H1 (cell line): ENCODE results near the gene MEF2D. TPM values are rescaled to one million over a fixed set of nuclear protein-coding genes. Genes with fewer than 3 reads are reported as not detected.

Experiments
- CTCF ChIA-PET: fragments of 300-600 bp; sonication (Branson Sonifier 250); formaldehyde crosslinking; loops from one replicate; lab custom pipeline; 2021; ENCODE audit not compliant: partially characterized antibody; lab: Charles Lee
- POLR2A ChIA-PET: fragments of 300-600 bp; sonication (Branson Sonifier 250); formaldehyde crosslinking; loops from one replicate; lab custom pipeline; 2021; ENCODE audit warnings: inconsistent platforms; ENCODE audit not compliant: partially characterized antibody; lab: Charles Lee
- DNase-seq, 2 experiments: peaks; one replicate each; pipeline versions ENCODE4 v3.0.0 to v3.0.0-alpha.2; 2010 to 2022; ENCODE audit warnings: low spot score in 2 of 2, low read depth in 1 of 2, mixed read lengths in 1 of 2
- FAIRE-seq: peaks from 2 replicates; lab custom pipeline; 2011; peaks lifted over from hg19 to GRCh38; lab: Jason Lieb, UNC
- H2AFZ ChIP-seq: 2 replicates; pipeline ENCODE4 v1.8.1; 2012; ENCODE audit warnings: low read length, inconsistent platforms
- H2AK5ac ChIP-seq: 2 replicates; pipeline ENCODE4 v1.6.1; 2013; ENCODE audit warnings: low read depth, low read length
- H2BK120ac ChIP-seq: replicated peaks from 2 replicates; pipeline ENCODE3; 2013; ENCODE audit warnings: low read depth, low read length, inconsistent platforms
- H2BK12ac ChIP-seq: 2 replicates; pipeline ENCODE4 v1.6.1; 2013; ENCODE audit warnings: low read depth, low read length
- H2BK15ac ChIP-seq: 2 replicates; pipeline ENCODE4 v1.6.1; 2013; ENCODE audit warnings: low read length
- H2BK20ac ChIP-seq: 2 replicates; pipeline ENCODE4 v1.6.1; 2013; ENCODE audit warnings: low read length
- H2BK5ac ChIP-seq: 2 replicates; pipeline ENCODE4 v1.6.1; 2013; ENCODE audit warnings: low read depth, low read length
- H3K14ac ChIP-seq: 2 replicates; pipeline ENCODE4 v1.6.1; 2013; ENCODE audit warnings: inconsistent platforms; ENCODE audit not compliant: insufficient read length
- H3K18ac ChIP-seq: 2 replicates; pipeline ENCODE4 v1.6.1; 2013; ENCODE audit warnings: low read length; ENCODE audit errors: extremely low read depth
- H3K23ac ChIP-seq: 2 replicates; pipeline ENCODE4 v1.6.1; 2013; ENCODE audit warnings: inconsistent platforms; ENCODE audit not compliant: insufficient read length
- H3K23me2 ChIP-seq: 2 replicates; pipeline ENCODE4 v1.6.1; 2013; ENCODE audit warnings: low read depth, low read length
- H3K27ac ChIP-seq: 2 replicates; pipeline ENCODE4 v1.6.1; 2011; ENCODE audit warnings: low read depth, low read length, inconsistent platforms
- H3K27me3 ChIP-seq, 4 experiments: replicated peaks in 1 of 4; 1 replicate in 1 of 4; 2 replicates in 3 of 4; pipeline versions ENCODE4 v1.6.1 to v1.8.1; 2011 to 2013; ENCODE audit warnings: low read length in 3 of 4, mild to moderate bottlenecking in 3 of 4, inconsistent platforms in 2 of 4, mixed read lengths in 2 of 4, moderate library complexity in 1 of 4; ENCODE audit not compliant: control insufficient read depth in 3 of 4, insufficient read depth in 3 of 4; ENCODE audit errors: extremely low read depth in 1 of 4
- H3K36me3 ChIP-seq, 4 experiments: 2 replicates each; pipeline versions ENCODE4 v1.6.1 to v1.8.1; 2011 to 2013; ENCODE audit warnings: mild to moderate bottlenecking in 4 of 4, low read length in 3 of 4, moderate library complexity in 2 of 4, control low read depth in 1 of 4, inconsistent platforms in 1 of 4; ENCODE audit not compliant: insufficient read depth in 4 of 4, control insufficient read depth in 2 of 4
- H3K4ac ChIP-seq: replicated peaks from 2 replicates; pipeline ENCODE3; 2013; ENCODE audit warnings: low read length, low read depth, mixed read lengths, inconsistent platforms; ENCODE audit not compliant: insufficient read length
- H3K4me1 ChIP-seq, 4 experiments: replicated peaks in 1 of 4; 1 replicate in 1 of 4; 2 replicates in 3 of 4; pipeline versions ENCODE4 v1.6.1 to v1.8.1; 2011 to 2013; ENCODE audit warnings: low read length in 3 of 4, inconsistent platforms in 2 of 4, mixed read lengths in 1 of 4; ENCODE audit not compliant: insufficient read depth in 4 of 4, control insufficient read depth in 3 of 4
- H3K4me2 ChIP-seq, 2 experiments: 2 replicates each; pipeline versions ENCODE4 v1.6.1 to v1.8.1; 2011 to 2013; ENCODE audit warnings: low read depth in 2 of 2, low read length in 2 of 2, control low read depth in 1 of 2, inconsistent platforms in 1 of 2, mild to moderate bottlenecking in 1 of 2; ENCODE audit not compliant: insufficient read depth in 1 of 2
- H3K4me3 ChIP-seq, 4 experiments: fragments of 200-600, 300-600 bp in 1 of 4; sonication (generic), shearing (Covaris generic), sonication (Bioruptor Twin) in 1 of 4; 2 replicates each; pipeline versions ENCODE4 v1.5.1 to v1.8.1; 2011 to 2016; ENCODE audit warnings: low read length in 4 of 4, low read depth in 3 of 4, control low read depth in 2 of 4, inconsistent platforms in 2 of 4, mild to moderate bottlenecking in 2 of 4, mixed read lengths in 1 of 4, moderate library complexity in 1 of 4; ENCODE audit not compliant: insufficient read depth in 2 of 4; ENCODE audit errors: extremely low read depth in 1 of 4
- H3K56ac ChIP-seq: replicated peaks from 2 replicates; pipeline ENCODE3; 2013; ENCODE audit warnings: low read depth, mild to moderate bottlenecking, mixed read lengths, low read length, inconsistent platforms; ENCODE audit not compliant: insufficient read length
- H3K79me1 ChIP-seq: 2 replicates; pipeline ENCODE4 v1.6.1; 2013; ENCODE audit warnings: low read depth, low read length, control low read depth
- H3K79me2 ChIP-seq, 2 experiments: 2 replicates each; pipeline versions ENCODE4 v1.6.1 to v1.8.1; 2012 to 2013; ENCODE audit warnings: low read length in 2 of 2, mild to moderate bottlenecking in 2 of 2, inconsistent platforms in 1 of 2; ENCODE audit not compliant: insufficient read depth in 2 of 2, control insufficient read depth in 1 of 2
- H3K9ac ChIP-seq, 4 experiments: replicated peaks in 1 of 4; 1 replicate in 1 of 4; 2 replicates in 3 of 4; pipeline versions ENCODE4 v1.6.1 to v1.8.1; 2011 to 2013; ENCODE audit warnings: low read depth in 3 of 4, low read length in 3 of 4, control low read depth in 2 of 4, mild to moderate bottlenecking in 2 of 4, moderate library complexity in 2 of 4, inconsistent platforms in 1 of 4; ENCODE audit errors: extremely low read depth in 1 of 4
- H3K9me3 ChIP-seq, 2 experiments: 2 replicates each; pipeline versions ENCODE4 v1.6.1 to v1.8.1; 2012 to 2013; ENCODE audit warnings: mild to moderate bottlenecking in 2 of 2, moderate library complexity in 2 of 2, control low read depth in 1 of 2, inconsistent platforms in 1 of 2, low read depth in 1 of 2, low read length in 1 of 2, mixed read lengths in 1 of 2; ENCODE audit not compliant: insufficient read depth in 2 of 2
- H4K20me1 ChIP-seq, 2 experiments: replicated peaks in 1 of 2; 2 replicates each; pipeline versions ENCODE3 to v1.8.1; 2011 to 2013; ENCODE audit warnings: inconsistent platforms in 2 of 2, low read length in 2 of 2, mild to moderate bottlenecking in 1 of 2; ENCODE audit not compliant: insufficient read depth in 2 of 2, control insufficient read depth in 1 of 2
- H4K5ac ChIP-seq: 2 replicates; pipeline ENCODE4 v1.6.1; 2013; ENCODE audit warnings: low read length, low read depth, mixed read lengths, inconsistent platforms; ENCODE audit not compliant: insufficient read length
- H4K8ac ChIP-seq: 2 replicates; pipeline ENCODE4 v1.8.0; 2013; ENCODE audit warnings: mild to moderate bottlenecking, moderate library complexity, low read length, inconsistent platforms; ENCODE audit not compliant: insufficient read depth; ENCODE audit errors: extremely low read depth
- H4K91ac ChIP-seq: replicated peaks from 2 replicates; pipeline ENCODE3; 2013; ENCODE audit warnings: low read length, mixed read lengths, inconsistent platforms; ENCODE audit not compliant: insufficient read length
- KDM1A ChIP-seq: fragments of 200-600, 300-600 bp; sonication (generic); IDR thresholded peaks from 2 replicates; pipeline ENCODE4 v1.7.1; 2016; ENCODE audit warnings: mild to moderate bottlenecking, low read length, borderline replicate concordance
- SIN3A ChIP-seq, 2 experiments: IDR thresholded peaks in 1 of 2; conservative IDR thresholded peaks in 1 of 2; 2 replicates each; pipeline ENCODE4 v1.6.1; 2011 to 2012; ENCODE audit warnings: low read length in 2 of 2, improper control_type of control experiment in 1 of 2, low read depth in 1 of 2, mild to moderate bottlenecking in 1 of 2
- WGBS, 2 experiments: shearing (Covaris generic) in 1 of 2; methylation state at CpG; one replicate each; pipeline versions ENCODE4 v1.1.6 to v1.1.7; 2013 to 2015; ENCODE audit warnings: low lambda C conversion rate in 2 of 2, mixed read lengths in 2 of 2, inconsistent platforms in 1 of 2, low coverage in 1 of 2, missing lambda C conversion rate in 1 of 2; ENCODE audit not compliant: insufficient replicate concordance in 2 of 2, insufficient coverage in 1 of 2, insufficient read length in 1 of 2; ENCODE audit errors: extremely low coverage in 1 of 2, missing lambda C conversion rate in 1 of 2; 5-methylcytosine and 5-hydroxymethylcytosine counted together
- polyA plus RNA-seq, 7 experiments: library from polyadenylated mRNA; depleted of rRNA in 3 of 7; stranded (reverse) in 5 of 7; unstranded in 2 of 7; fragments of >200 nt in 5 of 7; fragments of 200-250 nt in 2 of 7; gene quantifications; 1 replicate in 5 of 7; 2 replicates in 1 of 7; 4 replicates in 1 of 7; pipeline versions ENCODE4 v1.2.1 to v1.2.3, GENCODE V29; 2011 to 2013; ENCODE audit warnings: missing spikeins in 2 of 7, mixed read lengths in 2 of 7
- total RNA-seq: library from RNA; stranded (reverse); fragmentation: NEBNext Ultra II Directional; extraction: Animal tissue kit (Norgen Biotek cat#: 25700); gene quantifications from 2 replicates; pipeline ENCODE4 v1.2.1, GENCODE V29; 2021

Gene MEF2D
- total and polyA plus RNA-seq, 2 of the 8 experiments (the other 6 are each of a cell fraction or from before 2014, with no cell fraction given), result 17.3 to 20.3 TPM

- no peak overlapping the region; a peak in 1 of 4 replicates for H3K4me2 ChIP-seq
- DNase-seq (no peak), FAIRE-seq (no peak)
- peak; percentile 85 for TF ChIP-seq KDM1A
- no peak for TF ChIP-seq SIN3A (conservative IDR thresholded peaks at IDR 0.05 in 1 of 2, IDR thresholded peaks at IDR 0.05 in 1 of 2; ENCODE audit: low read depth in 1 of 2, low read length in 2 of 2)
- H2AFZ ChIP-seq, result no peak overlapping the region
- CTCF ChIA-PET, result interaction anchor here (0.7 to 17.4 kb wide), 4 partner anchors 10 to 100 kb away, joined by 4 to 236 read pairs (median 67); partner anchors contain the start of gene MEF2D
- H3K4me1 ChIP-seq, result peaks cover 24 to 63% (median 43%) of the 10 kb centered on the region in 4 experiments
- no peak overlapping the region for H3K27ac ChIP-seq
- H4K5ac ChIP-seq, result no peak overlapping the region
- H4K20me1 ChIP-seq, result peaks cover 2 to 18% of the 10 kb centered on the region in 2 experiments
- H3K9me3 ChIP-seq, result no peaks in the 10 kb centered on the region
- no peak overlapping the region for H3K23ac ChIP-seq
- H4K91ac ChIP-seq, result no peak overlapping the region
- H3K56ac ChIP-seq, result no peak overlapping the region
- peaks cover 7 to 90% of the 10 kb centered on the region in 2 experiments; a peak in 3 of 4 replicates for H3K79me2 ChIP-seq
- peaks cover 38% of the 10 kb centered on the region for H3K79me1 ChIP-seq
- H2BK120ac ChIP-seq, result no peak overlapping the region
- H3K18ac ChIP-seq, result no peak overlapping the region
- H2BK5ac ChIP-seq, result no peak overlapping the region
- no peak overlapping the region for H2BK20ac ChIP-seq
- H3K23me2 ChIP-seq, result no peaks in the 10 kb centered on the region; the same call in 1 of the 2 replicates
- no peak overlapping the region for H2BK15ac ChIP-seq
- H4K8ac ChIP-seq, result no peak overlapping the region
- H3K14ac ChIP-seq, result no peak overlapping the region
- H3K4me3 ChIP-seq, result no peak overlapping the region
- H3K36me3 ChIP-seq, result no peaks in the 10 kb centered on the region
- H3K9ac ChIP-seq, result no peak overlapping the region
- no peak overlapping the region for H3K4ac ChIP-seq
- H3K27me3 ChIP-seq, result no peaks in the 10 kb centered on the region
- POLR2A ChIA-PET, result interaction anchor here (0.6 to 16.1 kb wide), 3 partner anchors 10 to 356 kb away, joined by 3 to 166 read pairs (median 6); partner anchors contain the start of genes MEF2D and NAXE
- no peak overlapping the region for H2AK5ac ChIP-seq
- H2BK12ac ChIP-seq, result peak overlapping the region; percentile 7; the same call in 1 of the 2 replicates
- WGBS, 2 experiments, result 88% methylated on average over 7 of the region's 7 CpGs; no CpG with 5 or more reads in 1 of the 2 experiments
Observed at GRCh38 chr1:156492591-156493080, 7.9 kb downstream of the MEF2D start.
